SJSA1 (cell line): ENCODE results near the gene ALKAL2. TPM values are rescaled to one million over a fixed set of nuclear protein-coding genes. Genes with fewer than 3 reads are reported as not detected.
A peak's percentile ranks its signal among the peaks of the same experiment; 100 is the strongest.

Experiments
- DNase-seq, 2 experiments: peaks; one replicate each; pipeline ENCODE4 v3.0.0-alpha.2; 2015 to 2020; ENCODE audit warnings: low spot score in 2 of 2, low read depth in 1 of 2
- H3K27ac ChIP-seq: fragments of 250-450 bp; sonication (Bioruptor Pico); 2 replicates; pipeline ENCODE4 v1.5.1; 2020; ENCODE audit warnings: mild to moderate bottlenecking, moderate library complexity
- H3K27me3 ChIP-seq: fragments of 250-450 bp; sonication (Bioruptor Pico); replicated peaks from 2 replicates; pipeline ENCODE4 v1.5.1; 2020; ENCODE audit warnings: mild to moderate bottlenecking, moderate library complexity
- H3K36me3 ChIP-seq: fragments of 250-450 bp; sonication (Bioruptor Pico); 2 replicates; pipeline ENCODE4 v1.5.1; 2020; ENCODE audit warnings: mild to moderate bottlenecking
- H3K4me1 ChIP-seq: fragments of 250-450 bp; sonication (Bioruptor Pico); replicated peaks from 2 replicates; pipeline ENCODE4 v1.6.1; 2021; ENCODE audit warnings: mild to moderate bottlenecking
- H3K4me3 ChIP-seq: fragments of 250-450 bp; sonication (Bioruptor Pico); 2 replicates; pipeline ENCODE4 v1.5.1; 2020; ENCODE audit warnings: mild to moderate bottlenecking
- H3K9me3 ChIP-seq: fragments of 250-450 bp; sonication (Bioruptor Pico); replicated peaks from 2 replicates; pipeline ENCODE4 v1.5.1; 2020; ENCODE audit warnings: mild to moderate bottlenecking
- total RNA-seq: library from RNA; depleted of rRNA; stranded (reverse); fragments of >200 nt; shearing (Covaris generic); gene quantifications from 2 replicates; pipeline ENCODE4 v1.2.3, GENCODE V29; 2014; rRNA removed

ALKAL2 gene
- total RNA-seq, 1 experiment from 2014 or later: not detected

DNA sequence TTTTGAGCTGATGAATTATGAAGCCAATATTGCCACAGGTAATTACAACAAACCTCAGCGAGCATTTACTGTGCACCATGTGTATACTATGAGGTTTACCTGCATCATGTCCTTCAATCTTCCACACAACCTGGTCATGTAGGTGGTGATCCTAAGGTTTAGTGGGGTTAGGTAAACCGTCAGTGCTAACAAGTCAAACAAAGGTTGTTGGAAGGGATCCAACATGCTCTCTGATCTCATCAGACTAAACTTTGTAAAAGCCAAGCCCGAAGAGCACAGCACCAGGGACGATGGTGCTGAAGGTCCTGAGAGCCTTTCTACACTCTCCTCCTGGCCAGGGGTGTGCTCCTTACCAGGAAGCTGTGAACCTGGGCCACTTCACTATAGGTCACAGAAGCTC is 53.5 kb downstream of the ALKAL2 start:
- no peaks in the 10 kb centered on the region for H3K27me3 ChIP-seq
- no peaks in the 10 kb centered on the region for H3K36me3 ChIP-seq
- DNase-seq: no peak
- peaks cover 6% of the 10 kb centered on the region; the same call in 1 of the 2 replicates for H3K4me1 ChIP-seq
- no peak overlapping the region for H3K27ac ChIP-seq
- no peak overlapping the region for H3K4me3 ChIP-seq
- H3K9me3 ChIP-seq: no peaks in the 10 kb centered on the region

DNA sequence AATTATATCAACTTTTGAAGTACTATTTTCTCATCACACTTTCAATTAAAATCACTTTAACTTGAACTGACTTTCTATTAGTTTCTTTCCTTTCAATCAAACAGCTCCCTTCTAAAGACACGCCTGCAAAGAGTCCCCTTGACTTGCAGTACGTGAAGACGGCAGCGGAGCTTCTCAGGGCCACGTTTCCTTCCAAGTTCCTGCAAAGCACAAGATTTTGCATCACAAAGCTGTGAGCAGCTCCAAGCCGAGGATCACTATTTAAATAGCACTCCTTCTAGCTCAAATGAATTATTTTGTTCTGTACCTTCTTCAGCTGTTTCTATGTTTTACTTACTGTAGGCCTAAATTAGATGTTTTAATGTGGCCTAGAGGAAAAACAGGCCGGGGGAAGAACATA is 54.9 kb downstream of the ALKAL2 start:
- no peak for DNase-seq
- Histone ChIP-seq H3K9me3 (no peaks in the 10 kb centered on the region), H3K27me3 (no peaks in the 10 kb centered on the region), H3K4me1 (peaks cover 6% of the 10 kb centered on the region; the same call in 1 of the 2 replicates), H3K36me3 (no peaks in the 10 kb centered on the region), H3K27ac (no peak overlapping the region), H3K4me3 (no peak overlapping the region)

GRCh38 chr2:231521-232185 is 56.2 kb downstream of the ALKAL2 start:
- no peak overlapping the region for H3K4me3 ChIP-seq
- H3K36me3 ChIP-seq: no peaks in the 10 kb centered on the region
- no peaks in the 10 kb centered on the region for H3K9me3 ChIP-seq
- DNase-seq: peak in 1 of 2 experiments; percentile 6
- H3K4me1 ChIP-seq: peaks cover 6% of the 10 kb centered on the region; the same call in 1 of the 2 replicates
- no peak overlapping the region for H3K27ac ChIP-seq
- no peaks in the 10 kb centered on the region for H3K27me3 ChIP-seq

Other genes with a start within 250 kb of the ALKAL2 start
- gene FAM110C, start 241.6 kb downstream of the ALKAL2 start, total RNA-seq: not detected in 2 replicates
- 19.0 and 57.6 TPM in 2 replicates for gene SH3YL1, start 24.1 kb downstream of the ALKAL2 start, total RNA-seq
- 161 and 189 TPM in 2 replicates for gene ACP1, start 23.1 kb downstream of the ALKAL2 start, total RNA-seq